ENCODE measurements around the gene RASGRP1.

The RASGRP1 gene

GRCh38 chr15:38563723-38564519 lies 693 bp downstream of the RASGRP1 start:
- DNase-seq = peak; percentile 93

GRCh38 chr15:38562278-38562677 lies 2.3 kb downstream of the RASGRP1 start:
- no peak for DNase-seq

- DNase-seq = no peak
These were observed 4.1 kb downstream of the RASGRP1 start for GRCh38 chr15:38560456-38560926.

- no peak for DNase-seq
These were observed 4.8 kb downstream of the RASGRP1 start for GRCh38 chr15:38559636-38560307.

GRCh38 chr15:38559131-38559530 lies 5.5 kb downstream of the RASGRP1 start:
- no peak for DNase-seq

- no peak for DNase-seq
These were observed 6.1 kb downstream of the RASGRP1 start for GRCh38 chr15:38558372-38559059.

GRCh38 chr15:38557921-38558320 lies 6.7 kb downstream of the RASGRP1 start:
- DNase-seq = no peak

GRCh38 chr15:38555686-38556334 lies 8.8 kb downstream of the RASGRP1 start:
- no peak for DNase-seq

- DNase-seq = peak; percentile 40
These were observed 10.3 kb downstream of the RASGRP1 start for GRCh38 chr15:38554354-38554753.

- no peak for DNase-seq
These were observed 11.5 kb downstream of the RASGRP1 start for GRCh38 chr15:38553071-38553470.

GRCh38 chr15:38551720-38552648 lies 12.6 kb downstream of the RASGRP1 start:
- no peak for DNase-seq

- DNase-seq = no peak
These were observed 15.4 kb downstream of the RASGRP1 start for GRCh38 chr15:38549222-38549621.

- DNase-seq = peak; percentile 42
These were observed 17.2 kb downstream of the RASGRP1 start for GRCh38 chr15:38547255-38547997.

- no peak for DNase-seq
These were observed 19.4 kb downstream of the RASGRP1 start for GRCh38 chr15:38545179-38545578.

- no peak for DNase-seq
These were observed 23.6 kb downstream of the RASGRP1 start for GRCh38 chr15:38541026-38541425.

GRCh38 chr15:38540510-38540909 lies 24.1 kb downstream of the RASGRP1 start:
- no peak for DNase-seq

- DNase-seq = no peak
These were observed 25.6 kb downstream of the RASGRP1 start for GRCh38 chr15:38539008-38539343.

- no peak for DNase-seq
These were observed 26.1 kb downstream of the RASGRP1 start for GRCh38 chr15:38538328-38539007.

GRCh38 chr15:38536201-38536676 lies 28.4 kb downstream of the RASGRP1 start:
- DNase-seq = no peak

- no peak for DNase-seq
These were observed 29.0 kb downstream of the RASGRP1 start for GRCh38 chr15:38535491-38536200.
